Measurements from ENCODE around the gene BICDL2. TPM values are rescaled to one million over a fixed set of nuclear protein-coding genes. Genes with fewer than 3 reads are reported as not detected.
A peak's percentile ranks its signal among the peaks of the same experiment; 100 is the strongest.

The BICDL2 gene
- polyA plus RNA-seq, 1 of the 3 experiments (the other 2 are of a cell fraction), result not detected

DNA sequence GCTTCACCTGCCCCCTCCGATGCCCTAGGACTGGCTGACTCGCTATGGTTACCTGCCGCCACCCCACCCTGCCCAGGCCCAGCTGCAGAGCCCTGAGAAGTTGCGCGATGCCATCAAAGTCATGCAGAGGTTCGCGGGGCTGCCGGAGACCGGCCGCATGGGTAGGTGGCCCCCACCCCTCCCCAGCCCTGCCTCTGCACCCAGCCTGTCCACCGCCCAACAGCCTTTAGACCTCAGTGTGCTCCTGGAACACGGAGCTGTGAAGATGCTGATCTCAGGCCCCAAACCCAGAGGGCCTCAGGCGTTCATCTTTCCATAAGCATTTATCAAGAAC, 10.6 kb upstream of the BICDL2 start:
- no peaks in the 10 kb centered on the region for H3K9me2 ChIP-seq
- no peaks in the 10 kb centered on the region for H4K20me1 ChIP-seq (ENCODE audit: insufficient read depth)
- WGBS (ENCODE audit: low lambda C conversion rate), result 13% methylated on average over 3 of the region's 13 CpGs
- peaks cover 68% of the 10 kb centered on the region for H3K27me3 ChIP-seq (ENCODE audit: insufficient read depth)
- no peak overlapping the region for H3K4me3 ChIP-seq (ENCODE audit: low read depth in 2 of 2, low read length in 1 of 2)
- peaks cover 8% of the 10 kb centered on the region for H3F3A ChIP-seq (replicated peaks; ENCODE audit: insufficient read depth)
- no peak for DNase-seq
- POLR2A ChIA-PET, result no interaction called here
- TF ChIP-seq SMC3 (IDR thresholded peaks at IDR 0.05; ENCODE audit: low read depth, low read length) (no peak), ELF1 (IDR thresholded peaks at IDR 0.05) (no peak)
- no peaks in the 10 kb centered on the region for H3K36me3 ChIP-seq (replicated peaks in 1 of 2; ENCODE audit: control insufficient read depth in 1 of 2, insufficient read depth in 2 of 2, low read length in 1 of 2)
- H3K9ac ChIP-seq, result no peak overlapping the region
- H2AFZ ChIP-seq (ENCODE audit: low read depth), result no peak overlapping the region
- H3K4me2 ChIP-seq, result no peak overlapping the region
- no peaks in the 10 kb centered on the region; a peak in 1 of 4 replicates for H3K4me1 ChIP-seq (ENCODE audit: control insufficient read depth in 1 of 2, insufficient read depth in 2 of 2, low read depth in 1 of 2, low read length in 1 of 2)
- no peaks in the 10 kb centered on the region for H3K9me3 ChIP-seq
- CTCF ChIA-PET, result interaction anchor here (0.7 to 5.8 kb wide), 7 partner anchors 12 to 459 kb away, joined by 3 to 57 read pairs (median 16); no protein-coding TSS in a partner anchor
- H3K27ac ChIP-seq (ENCODE audit: low read depth in 2 of 2, low read length in 1 of 2), result no peak overlapping the region
- H3K79me2 ChIP-seq (ENCODE audit: insufficient read depth), result no peaks in the 10 kb centered on the region

DNA sequence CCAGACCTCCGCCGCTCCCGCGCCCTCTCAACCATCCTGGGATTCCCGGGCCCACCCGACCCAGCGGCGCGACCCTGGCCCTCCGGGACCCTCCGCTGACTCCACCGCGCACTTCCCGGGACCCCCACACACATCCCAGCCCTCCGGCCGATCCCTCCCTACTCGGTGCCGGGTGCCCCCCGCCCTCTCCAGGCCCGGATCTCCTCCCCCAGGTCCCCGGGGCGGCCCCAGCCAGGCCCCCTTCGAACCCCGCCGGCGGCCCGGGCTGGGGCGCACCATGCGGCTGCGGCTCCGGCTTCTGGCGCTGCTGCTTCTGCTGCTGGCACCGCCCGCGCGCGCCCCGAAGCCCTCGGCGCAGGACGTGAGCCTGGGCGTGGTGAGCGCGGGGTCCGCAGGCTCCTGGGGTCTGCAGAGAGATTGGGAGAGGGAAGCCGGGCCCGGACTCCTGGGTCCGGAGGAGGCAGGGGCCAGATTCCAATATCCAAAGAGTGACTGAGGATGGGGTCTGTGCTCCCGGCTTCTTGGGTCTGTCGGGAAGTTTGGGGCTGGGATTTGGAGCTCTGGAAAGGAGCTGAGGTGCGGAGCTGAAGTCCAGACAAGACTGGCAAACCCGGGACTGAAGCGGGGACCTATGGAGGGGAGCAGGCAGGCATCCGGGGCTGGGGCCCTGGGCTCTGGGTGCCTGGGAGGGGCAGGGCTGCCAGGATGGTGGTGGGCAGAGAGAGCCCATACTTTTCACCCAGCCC, 10.1 kb upstream of the BICDL2 start:
- ChIA-PET CTCF (interaction anchor here (0.7 to 5.8 kb wide), 6 partner anchors 12 to 88 kb away, joined by 4 to 57 read pairs (median 16); no protein-coding TSS in a partner anchor), POLR2A (no interaction called here)
- TF ChIP-seq, protein P1, sequence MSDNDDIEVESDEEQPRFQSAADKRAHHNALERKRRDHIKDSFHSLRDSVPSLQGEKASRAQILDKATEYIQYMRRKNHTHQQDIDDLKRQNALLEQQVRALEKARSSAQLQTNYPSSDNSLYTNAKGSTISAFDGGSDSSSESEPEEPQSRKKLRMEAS (IDR thresholded peaks at IDR 0.05; ENCODE audit: low read depth), result no peak
- TF ChIP-seq EZH2phosphoT487 (IDR thresholded peaks at IDR 0.05; ENCODE audit: borderline replicate concordance, low read depth), result peak; percentile 96; the same call in 1 of the 2 replicates
- 8% methylated on average over 18 of the region's 54 CpGs for WGBS (ENCODE audit: low lambda C conversion rate)
- no peaks in the 10 kb centered on the region for H3K9me3 ChIP-seq
- no peaks in the 10 kb centered on the region; a peak in 1 of 4 replicates for H3K4me1 ChIP-seq (ENCODE audit: control insufficient read depth in 1 of 2, insufficient read depth in 2 of 2, low read depth in 1 of 2, low read length in 1 of 2)
- peaks cover 68% of the 10 kb centered on the region for H3K27me3 ChIP-seq (ENCODE audit: insufficient read depth)
- H3K4me3 ChIP-seq (ENCODE audit: low read depth in 2 of 2, low read length in 1 of 2), result peak overlapping the region in 1 of 2 experiments; percentile 33; a peak in 1 of 4 replicates
- no peak overlapping the region for H3K27ac ChIP-seq (ENCODE audit: low read depth in 2 of 2, low read length in 1 of 2)
- no peaks in the 10 kb centered on the region for H3K9me2 ChIP-seq
- peak; percentile 61 for DNase-seq
- H3F3A ChIP-seq (replicated peaks; ENCODE audit: insufficient read depth), result peaks cover 8% of the 10 kb centered on the region
- no peak overlapping the region for H3K9ac ChIP-seq
- H3K79me2 ChIP-seq (ENCODE audit: insufficient read depth), result no peaks in the 10 kb centered on the region
- no peaks in the 10 kb centered on the region for H3K36me3 ChIP-seq (replicated peaks in 1 of 2; ENCODE audit: control insufficient read depth in 1 of 2, insufficient read depth in 2 of 2, low read length in 1 of 2)
- H3K4me2 ChIP-seq, result peak overlapping the region; percentile 89; the same call in 1 of the 2 replicates
- H2AFZ ChIP-seq (ENCODE audit: low read depth), result no peak overlapping the region
- H4K20me1 ChIP-seq (ENCODE audit: insufficient read depth), result no peaks in the 10 kb centered on the region

DNA sequence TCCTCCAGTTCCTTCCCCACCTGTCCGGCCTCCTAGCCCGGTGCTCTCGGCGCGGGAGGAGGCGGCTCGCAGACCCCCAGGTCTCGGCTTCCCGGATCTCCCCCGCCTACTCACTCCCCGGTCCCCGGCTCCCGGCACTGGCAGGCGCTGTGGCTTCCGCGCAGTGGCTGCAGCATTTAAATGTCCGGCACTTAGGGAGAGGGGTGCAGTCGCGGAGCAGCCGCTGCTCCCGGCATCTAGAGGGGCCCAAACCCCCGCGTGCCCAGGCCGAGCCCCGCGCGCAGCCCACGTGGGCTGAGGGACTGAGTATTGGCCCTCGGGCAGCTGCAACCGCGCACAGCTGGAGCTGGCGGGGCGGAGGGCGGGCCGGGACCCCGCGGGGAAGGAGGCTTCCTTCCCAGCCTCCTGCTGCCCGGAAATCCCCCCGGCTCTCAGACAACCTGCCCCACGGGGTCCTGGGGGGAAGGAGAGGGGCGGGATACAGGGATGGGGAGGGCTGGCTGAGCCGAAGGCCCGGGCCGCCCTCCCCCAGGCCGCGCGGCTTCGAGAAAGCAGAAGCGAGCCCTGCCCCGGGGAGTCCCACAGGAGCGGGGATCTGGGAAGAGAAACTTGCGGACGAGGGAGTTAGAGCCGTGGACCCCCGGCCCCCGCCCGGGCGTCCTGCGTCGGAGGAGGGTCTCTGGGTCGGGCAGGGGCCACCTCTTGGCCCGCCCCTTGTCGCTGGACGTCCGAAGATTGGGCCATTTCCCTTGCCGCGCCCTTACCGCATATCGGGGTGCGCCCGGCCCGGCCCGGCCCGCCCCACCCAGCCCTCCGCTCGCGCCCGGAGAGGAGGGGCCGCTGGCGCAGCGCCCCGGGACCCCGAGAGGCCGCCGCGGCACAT, 9.3 kb upstream of the BICDL2 start, which contains the start of gene MMP25:
Gene MMP25 (plus strand): TSS at position 804 of the 883 bp plus-strand sequence. CDS start 357 bp downstream, outside the sequence.
- Histone ChIP-seq H3K79me2 (ENCODE audit: insufficient read depth) (no peaks in the 10 kb centered on the region), H3K9ac (no peak within 1 kb of the TSS), H3K4me3 (ENCODE audit: low read depth in 2 of 2, low read length in 1 of 2) (peak within 1 kb of the TSS; percentile 33 to 56), H3K4me2 (peak within 1 kb of the TSS; percentile 89), H3K27me3 (ENCODE audit: insufficient read depth) (peaks cover 72% of the 10 kb centered on the region), H3K36me3 (replicated peaks in 1 of 2; ENCODE audit: control insufficient read depth in 1 of 2, insufficient read depth in 2 of 2, low read length in 1 of 2) (no peaks in the 10 kb centered on the region), H4K20me1 (ENCODE audit: insufficient read depth) (no peaks in the 10 kb centered on the region), H3K9me3 (no peaks in the 10 kb centered on the region), H3K27ac (ENCODE audit: low read depth in 2 of 2, low read length in 1 of 2) (no peak within 1 kb of the TSS), H3F3A (replicated peaks; ENCODE audit: insufficient read depth) (peaks cover 8% of the 10 kb centered on the region), H3K9me2 (no peaks in the 10 kb centered on the region), H2AFZ (ENCODE audit: low read depth) (peak within 1 kb of the TSS; percentile 41; the same call in 1 of the 2 replicates), H3K4me1 (ENCODE audit: control insufficient read depth in 1 of 2, insufficient read depth in 2 of 2, low read depth in 1 of 2, low read length in 1 of 2) (no peaks in the 10 kb centered on the region; a peak in 1 of 4 replicates)
- CTCF ChIA-PET, result interaction anchor here (2.3 to 8.5 kb wide), 3 partner anchors 12 to 14 kb away, joined by 6 to 141 read pairs (median 10); no protein-coding TSS in a partner anchor
- POLR2A ChIA-PET, result no interaction called here
- TF ChIP-seq, protein P2, sequence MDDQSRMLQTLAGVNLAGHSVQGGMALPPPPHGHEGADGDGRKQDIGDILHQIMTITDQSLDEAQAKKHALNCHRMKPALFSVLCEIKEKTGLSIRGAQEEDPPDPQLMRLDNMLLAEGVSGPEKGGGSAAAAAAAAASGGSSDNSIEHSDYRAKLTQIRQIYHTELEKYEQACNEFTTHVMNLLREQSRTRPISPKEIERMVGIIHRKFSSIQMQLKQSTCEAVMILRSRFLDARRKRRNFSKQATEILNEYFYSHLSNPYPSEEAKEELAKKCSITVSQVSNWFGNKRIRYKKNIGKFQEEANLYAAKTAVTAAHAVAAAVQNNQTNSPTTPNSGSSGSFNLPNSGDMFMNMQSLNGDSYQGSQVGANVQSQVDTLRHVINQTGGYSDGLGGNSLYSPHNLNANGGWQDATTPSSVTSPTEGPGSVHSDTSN (IDR thresholded peaks at IDR 0.05), result no peak
- TF ChIP-seq RFX5 (IDR thresholded peaks at IDR 0.05; ENCODE audit: low read length) (no peak), EZH2phosphoT487 (IDR thresholded peaks at IDR 0.05; ENCODE audit: borderline replicate concordance, low read depth) (peak; percentile 92), SIN3A (IDR thresholded peaks at IDR 0.05; ENCODE audit: borderline replicate concordance, low read depth, low read length) (no peak)
- TF ChIP-seq, protein P3, sequence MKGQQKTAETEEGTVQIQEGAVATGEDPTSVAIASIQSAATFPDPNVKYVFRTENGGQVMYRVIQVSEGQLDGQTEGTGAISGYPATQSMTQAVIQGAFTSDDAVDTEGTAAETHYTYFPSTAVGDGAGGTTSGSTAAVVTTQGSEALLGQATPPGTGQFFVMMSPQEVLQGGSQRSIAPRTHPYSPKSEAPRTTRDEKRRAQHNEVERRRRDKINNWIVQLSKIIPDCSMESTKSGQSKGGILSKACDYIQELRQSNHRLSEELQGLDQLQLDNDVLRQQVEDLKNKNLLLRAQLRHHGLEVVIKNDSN (IDR thresholded peaks at IDR 0.05; ENCODE audit: borderline replicate concordance, low read depth), result 0 out of 2 replicates have a peak, but pooled peaks have one; percentile 14
- DNase-seq, result peak; percentile 82
- WGBS (ENCODE audit: low lambda C conversion rate), result under 1% methylated on average over 21 of the region's 86 CpGs

Measured in SK-N-SH (cell line).